GM12878 (cell line): Measurements from ENCODE around the gene IFNB1. TPM values are rescaled to one million over a fixed set of nuclear protein-coding genes. Genes with fewer than 3 reads are reported as not detected.

Experiments used
- ATAC-seq: fragments of 200-7000 bp; cut with Tn5 transposase; 3 replicates; pipeline ENCODE4 v1.9.1; 2020; ENCODE audit warnings: mild to moderate bottlenecking, moderate library complexity
- BruUV-seq: library from RNA; stranded (reverse); fragments of 400-500 nt; replicated peaks from 2 replicates; lab custom pipeline; 2021; lab: Mats Ljungman, UMichigan
- CTCF ChIA-PET: fragments of 300-600 bp; sonication (Branson Sonifier 250); formaldehyde crosslinking; extraction: SDS; loops from one replicate; lab custom pipeline; 2021; ENCODE audit warnings: inconsistent platforms; lab: Yijun Ruan, JAX
- POLR2A ChIA-PET: fragments of 350-600 bp; formaldehyde crosslinking; extraction: SDS; loops from one replicate; lab custom pipeline; 2021; ENCODE audit warnings: inconsistent platforms; lab: Charles Lee
- RAD21 ChIA-PET: fragments of 300-600 bp; sonication (Branson Sonifier 250); formaldehyde crosslinking; loops from one replicate; lab custom pipeline; 2023; ENCODE audit warnings: antibody characterized with exemption; ENCODE audit not compliant: unreplicated experiment; lab: Charles Lee
- SMC1A ChIA-PET: fragments of 300-600 bp; sonication (Branson Sonifier 250); formaldehyde crosslinking; loops from one replicate; lab custom pipeline; 2023; ENCODE audit not compliant: unreplicated experiment, uncharacterized antibody; lab: Charles Lee
- DNase-seq: peaks from one replicate; pipeline ENCODE4 v3.0.0-alpha.2; 2011; ENCODE audit warnings: low read depth, low spot score
- FAIRE-seq: peaks from 3 replicates; lab custom pipeline; 2011; peaks lifted over from hg19 to GRCh38; lab: Jason Lieb, UNC
- H2AFZ ChIP-seq: 2 replicates; pipeline ENCODE4 v1.6.0; 2011; ENCODE audit warnings: low read depth, low read length, control low read depth; ENCODE audit not compliant: control insufficient read depth
- H3K27ac ChIP-seq: 2 replicates; pipeline ENCODE4 v1.5.1; 2011; ENCODE audit warnings: control low read depth; ENCODE audit not compliant: control insufficient read depth, insufficient read depth
- H3K27me3 ChIP-seq, 2 experiments: replicated peaks in 1 of 2; 2 replicates each; pipeline versions ENCODE4 v1.6.0 to v1.6.1; 2011; ENCODE audit warnings: low read length in 1 of 2; ENCODE audit not compliant: control insufficient read depth in 2 of 2, insufficient read depth in 2 of 2
- H3K36me3 ChIP-seq, 2 experiments: 2 replicates each; pipeline ENCODE4 v1.5.1; 2011; ENCODE audit warnings: low read length in 1 of 2; ENCODE audit not compliant: control insufficient read depth in 2 of 2, insufficient read depth in 2 of 2
- H3K4me1 ChIP-seq: 2 replicates; pipeline ENCODE4 v1.6.1; 2011; ENCODE audit warnings: mild to moderate bottlenecking, low read length, moderate library complexity, mixed read lengths; ENCODE audit not compliant: control insufficient read depth, insufficient read depth
- H3K4me2 ChIP-seq: 2 replicates; pipeline ENCODE4 v1.6.0; 2011; ENCODE audit warnings: control low read depth; ENCODE audit not compliant: control insufficient read depth, insufficient read depth
- H3K4me3 ChIP-seq: fragments of 200-600 bp; sonication (generic); 2 replicates; pipeline ENCODE4 v1.5.1; 2016
- H3K79me2 ChIP-seq: 2 replicates; pipeline ENCODE4 v1.6.0; 2011; ENCODE audit warnings: low read length; ENCODE audit not compliant: control insufficient read depth, insufficient read depth
- H3K9ac ChIP-seq: 2 replicates; pipeline ENCODE4 v1.8.0; 2011; ENCODE audit warnings: low read length, control low read depth, mixed read lengths; ENCODE audit not compliant: control insufficient read depth, insufficient read depth
- H3K9me3 ChIP-seq: replicated peaks from 3 replicates; pipeline ENCODE4 v1.5.1; 2011; ENCODE audit warnings: mild to moderate bottlenecking, low read length; ENCODE audit not compliant: control insufficient read depth, insufficient read depth
- H4K20me1 ChIP-seq: 2 replicates; pipeline ENCODE4 v1.6.0; 2011; ENCODE audit not compliant: control insufficient read depth, insufficient read depth
- EZH2 ChIP-seq: IDR thresholded peaks from 2 replicates; pipeline ENCODE4 v1.6.1; 2012; ENCODE audit warnings: low read depth, mild to moderate bottlenecking, control low read depth, inconsistent platforms, low read length, borderline replicate concordance; ENCODE audit not compliant: control insufficient read depth
- MAX ChIP-seq: IDR thresholded peaks from 2 replicates; pipeline ENCODE4 v1.6.1; 2012; ENCODE audit warnings: low read depth, low read length, improper control_type of control experiment
- MEF2B ChIP-seq: fragments of 450-650 bp; IDR thresholded peaks from 2 replicates; pipeline ENCODE4 v1.6.1; 2018; ENCODE audit warnings: mild to moderate bottlenecking, moderate library complexity; ENCODE audit not compliant: partially characterized antibody, poor library complexity, severe bottlenecking
- NR2C1 ChIP-seq: fragments of 450-650 bp; IDR thresholded peaks from 2 replicates; pipeline ENCODE4 v1.6.1; 2017; ENCODE audit warnings: antibody characterized with exemption, mild to moderate bottlenecking, moderate library complexity
- POU2F2 ChIP-seq: IDR thresholded peaks from 3 replicates; pipeline ENCODE4 v1.6.1; 2011; ENCODE audit warnings: low read depth, mild to moderate bottlenecking, low read length, borderline replicate concordance
- REST ChIP-seq: IDR thresholded peaks from 2 replicates; pipeline ENCODE4 v1.6.1; 2012; ENCODE audit warnings: mild to moderate bottlenecking, low read depth, low read length
- SMAD5 ChIP-seq: IDR thresholded peaks from 2 replicates; pipeline ENCODE4 v1.6.1; 2016; ENCODE audit warnings: antibody characterized with exemption, low read depth
- SRF ChIP-seq, 2 experiments: IDR thresholded peaks; 2 replicates each; pipeline ENCODE4 v1.6.1; 2011; ENCODE audit warnings: low read depth in 2 of 2, low read length in 2 of 2, mild to moderate bottlenecking in 1 of 2, moderate library complexity in 1 of 2
- SUPT20H ChIP-seq: IDR thresholded peaks from 2 replicates; pipeline ENCODE4 v1.6.1; 2011; ENCODE audit warnings: low read depth, mild to moderate bottlenecking, low read length, moderate library complexity, borderline replicate concordance; ENCODE audit not compliant: control insufficient read depth
- TAF1 ChIP-seq: IDR thresholded peaks from 2 replicates; pipeline ENCODE4 v1.6.1; 2011; ENCODE audit warnings: mild to moderate bottlenecking, low read depth, low read length, borderline replicate concordance
- TARDBP ChIP-seq: IDR thresholded peaks from 2 replicates; pipeline ENCODE4 v1.6.1; 2016; ENCODE audit warnings: borderline replicate concordance
- YY1 ChIP-seq: IDR thresholded peaks from 2 replicates; pipeline ENCODE4 v1.6.1; 2011; ENCODE audit warnings: low read depth, mild to moderate bottlenecking, low read length
- ZBTB33 ChIP-seq: fragments of 450-650 bp; IDR thresholded peaks from 2 replicates; pipeline ENCODE4 v1.6.1; 2017; ENCODE audit warnings: mild to moderate bottlenecking
- ZNF592 ChIP-seq: fragments of 450-650 bp; IDR thresholded peaks from 2 replicates; pipeline ENCODE4 v1.6.1; 2017; ENCODE audit warnings: mild to moderate bottlenecking, moderate library complexity
- WGBS: methylation state at CpG from one replicate; pipeline ENCODE4 v1.1.6; 2016; ENCODE audit warnings: low lambda C conversion rate; ENCODE audit not compliant: insufficient replicate concordance, insufficient coverage; ENCODE audit errors: missing lambda C conversion rate; 5-methylcytosine and 5-hydroxymethylcytosine counted together
- in situ Hi-C: fragments of 300-500 bp; cut with MboI; formaldehyde crosslinking; loops from 9 replicates; pipeline ENCODE4 v1.14.3; 2018; ENCODE audit warnings: mixed read lengths
- intact Hi-C: fragments of 100-400 bp; cut with micrococcal nuclease; formaldehyde crosslinking; loops from one replicate; pipeline ENCODE4 v1.14.2; 2022; ENCODE audit not compliant: unreplicated experiment
- polyA plus RNA-seq, 11 experiments: library from polyadenylated mRNA; depleted of rRNA in 4 of 11; unstranded in 6 of 11; stranded (reverse) in 5 of 11; fragments of >200 nt; fragmentation: Nextera tagmentation in 4 of 11; fragmentation: Illumina TruSeq in 1 of 11; extraction: Ambion mirVana in 4 of 11; extraction: Trizol in 1 of 11; gene quantifications; 1 replicate in 1 of 11; 2 replicates in 10 of 11; pipeline versions ENCODE4 v1.2.1 to v1.2.3, GENCODE V29; 2011 to 2016; ENCODE audit warnings: inconsistent platforms in 2 of 11, missing spikeins in 2 of 11, low read depth in 1 of 11
- total RNA-seq, 4 experiments: library from RNA; depleted of rRNA in 3 of 4; stranded (reverse); fragments of >200 nt in 3 of 4; fragmentation: Illumina TruSeq in 1 of 4; extraction: Trizol in 1 of 4; gene quantifications; 2 replicates each; pipeline versions ENCODE4 v1.2.1 to v1.2.3, GENCODE V29; 2013 to 2021

The IFNB1 gene
- total and polyA plus RNA-seq, 10 of the 15 experiments (the other 5 are each of a cell fraction or from before 2014, with no cell fraction given), result 0.18 TPM; not detected in 9

GRCh38 chr9:21081451-21081850 is 3.7 kb upstream of the IFNB1 start:
- BruUV-seq, result no TSS peak
- no peak for ATAC-seq
- ChIA-PET POLR2A (no interaction called here), SMC1A (interaction anchor here (0.9 to 1.3 kb wide), 4 partner anchors 8 to 101 kb away, joined by 3 to 6 read pairs (median 3); no protein-coding TSS in a partner anchor), CTCF (interaction anchor here (1.0 to 1.8 kb wide), 5 partner anchors 11 to 113 kb away, joined by 3 to 7 read pairs (median 4); no protein-coding TSS in a partner anchor), RAD21 (interaction anchor here (1.1 kb wide), 1 partner anchor 102 kb away, joined by 3 read pairs; no protein-coding TSS in a partner anchor)
- H2AFZ ChIP-seq, result no peak overlapping the region; the same call in 1 of the 2 replicates
- no peaks in the 10 kb centered on the region for H4K20me1 ChIP-seq
- FAIRE-seq, result no peak
- H3K9ac ChIP-seq, result no peak overlapping the region
- no peak for DNase-seq
- no peaks in the 10 kb centered on the region for H3K36me3 ChIP-seq
- H3K4me1 ChIP-seq, result peaks cover 6% of the 10 kb centered on the region; the same call in 1 of the 2 replicates
- 92% methylated on average over 2 of the region's 2 CpGs for WGBS
- intact Hi-C loops, result no loop called here
- no peaks in the 10 kb centered on the region for H3K27me3 ChIP-seq
- no peak overlapping the region for H3K4me3 ChIP-seq
- H3K79me2 ChIP-seq, result no peaks in the 10 kb centered on the region
- H3K9me3 ChIP-seq, result no peaks in the 10 kb centered on the region; the same call in 2 of the 3 replicates
- H3K27ac ChIP-seq, result no peak overlapping the region
- in situ Hi-C loops, result no loop called here
- no peak overlapping the region for H3K4me2 ChIP-seq
- no peak for TF ChIP-seq REST
- no peak for TF ChIP-seq TAF1
- no peak for TF ChIP-seq MAX
- no peak for TF ChIP-seq POU2F2
- no peak for TF ChIP-seq ZNF592
- TF ChIP-seq MEF2B, result no peak
- no peak for TF ChIP-seq NR2C1
- TF ChIP-seq ZBTB33, result no peak
- no peak for TF ChIP-seq TARDBP
- TF ChIP-seq EZH2, result no peak
- TF ChIP-seq SUPT20H, result no peak
- TF ChIP-seq SRF (IDR thresholded peaks at IDR 0.05; ENCODE audit: low read depth in 2 of 2, low read length in 2 of 2), result no peak
- no peak for TF ChIP-seq YY1
- TF ChIP-seq SMAD5, result no peak
